Measurements from ENCODE around the gene TOM1L2.
A peak's percentile ranks its signal among the peaks of the same experiment; 100 is the strongest.

Gene TOM1L2

DNA sequence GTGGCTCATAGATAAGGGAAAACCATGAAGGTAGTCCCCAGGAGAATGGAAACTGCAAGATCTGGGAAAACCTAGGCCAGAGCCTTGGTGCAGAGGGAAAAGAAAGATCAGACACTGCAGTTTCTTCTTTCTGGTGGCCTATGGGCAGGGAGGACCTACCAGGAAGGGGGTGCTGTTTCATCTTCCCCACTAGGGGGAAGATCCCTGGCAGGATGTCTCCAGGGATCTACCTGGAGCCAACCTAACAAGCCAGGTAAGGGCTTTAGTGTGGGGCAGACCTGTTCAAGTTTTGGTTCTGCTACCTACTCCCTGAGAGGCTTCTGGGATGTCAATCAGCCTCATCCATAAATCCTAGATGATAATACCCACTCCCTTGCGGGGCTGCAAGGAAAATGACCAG lies 21.4 kb downstream of the TOM1L2 start:
- TF ChIP-seq, protein P1, sequence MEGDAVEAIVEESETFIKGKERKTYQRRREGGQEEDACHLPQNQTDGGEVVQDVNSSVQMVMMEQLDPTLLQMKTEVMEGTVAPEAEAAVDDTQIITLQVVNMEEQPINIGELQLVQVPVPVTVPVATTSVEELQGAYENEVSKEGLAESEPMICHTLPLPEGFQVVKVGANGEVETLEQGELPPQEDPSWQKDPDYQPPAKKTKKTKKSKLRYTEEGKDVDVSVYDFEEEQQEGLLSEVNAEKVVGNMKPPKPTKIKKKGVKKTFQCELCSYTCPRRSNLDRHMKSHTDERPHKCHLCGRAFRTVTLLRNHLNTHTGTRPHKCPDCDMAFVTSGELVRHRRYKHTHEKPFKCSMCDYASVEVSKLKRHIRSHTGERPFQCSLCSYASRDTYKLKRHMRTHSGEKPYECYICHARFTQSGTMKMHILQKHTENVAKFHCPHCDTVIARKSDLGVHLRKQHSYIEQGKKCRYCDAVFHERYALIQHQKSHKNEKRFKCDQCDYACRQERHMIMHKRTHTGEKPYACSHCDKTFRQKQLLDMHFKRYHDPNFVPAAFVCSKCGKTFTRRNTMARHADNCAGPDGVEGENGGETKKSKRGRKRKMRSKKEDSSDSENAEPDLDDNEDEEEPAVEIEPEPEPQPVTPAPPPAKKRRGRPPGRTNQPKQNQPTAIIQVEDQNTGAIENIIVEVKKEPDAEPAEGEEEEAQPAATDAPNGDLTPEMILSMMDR (IDR thresholded peaks at IDR 0.05; ENCODE audit: low read depth, low read length) = peak; percentile 8
- no peak for DNase-seq (ENCODE audit: low read depth in 2 of 2)
- no peak overlapping the region for H3K4me3 ChIP-seq (replicated peaks in 1 of 2; ENCODE audit: low read depth in 2 of 2, low read length in 2 of 2)

DNA sequence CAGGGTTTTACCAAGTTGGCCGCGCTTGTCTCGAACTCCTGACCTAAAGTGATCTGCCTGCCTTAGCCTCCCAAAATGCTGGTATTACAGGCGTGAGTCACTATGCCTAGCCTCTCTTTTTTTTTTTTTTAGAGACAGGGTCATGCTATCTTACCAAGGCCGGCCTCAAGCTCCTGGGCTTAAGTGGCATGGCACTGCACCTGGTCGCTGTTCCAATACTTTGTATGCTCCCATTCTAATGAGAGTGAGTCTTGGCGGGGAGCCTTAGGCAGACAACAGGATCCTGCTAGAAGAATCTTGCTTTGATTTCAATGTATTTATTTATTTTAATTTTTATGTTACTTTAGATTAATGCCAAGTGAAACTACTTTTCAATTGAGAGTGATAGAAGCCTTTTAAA lies 21.9 kb downstream of the TOM1L2 start:
- DNase-seq (ENCODE audit: low read depth in 2 of 2) = no peak
- no peak overlapping the region for H3K4me3 ChIP-seq (replicated peaks in 1 of 2; ENCODE audit: low read depth in 2 of 2, low read length in 2 of 2)
- TF ChIP-seq, protein P1 (IDR thresholded peaks at IDR 0.05; ENCODE audit: low read depth, low read length) = no peak

DNA sequence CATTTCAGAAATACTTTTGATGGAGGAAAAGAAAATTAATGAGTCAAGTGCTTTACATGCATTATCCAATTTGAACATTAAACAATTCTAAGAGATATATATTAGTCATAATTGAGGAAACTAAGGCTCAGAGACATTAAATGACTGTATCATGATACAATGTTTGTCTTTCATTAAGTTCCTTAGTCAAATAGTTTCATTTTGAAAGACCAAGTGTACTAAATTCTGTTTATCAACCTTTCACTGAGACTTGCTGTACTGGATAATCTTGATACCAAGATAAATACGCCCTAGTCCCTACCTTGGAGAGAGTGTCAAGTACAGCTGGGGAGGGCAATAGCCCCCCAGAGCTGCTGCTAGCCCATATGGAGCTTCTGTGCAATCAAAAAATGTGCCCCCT lies 24.2 kb downstream of the TOM1L2 start:
- DNase-seq (ENCODE audit: low read depth in 2 of 2) = peak in 1 of 2 donors; percentile 45
- no peak overlapping the region for H3K4me3 ChIP-seq (replicated peaks in 1 of 2; ENCODE audit: low read depth in 2 of 2, low read length in 2 of 2)
- TF ChIP-seq, protein P1 (IDR thresholded peaks at IDR 0.05; ENCODE audit: low read depth, low read length) = no peak

DNA sequence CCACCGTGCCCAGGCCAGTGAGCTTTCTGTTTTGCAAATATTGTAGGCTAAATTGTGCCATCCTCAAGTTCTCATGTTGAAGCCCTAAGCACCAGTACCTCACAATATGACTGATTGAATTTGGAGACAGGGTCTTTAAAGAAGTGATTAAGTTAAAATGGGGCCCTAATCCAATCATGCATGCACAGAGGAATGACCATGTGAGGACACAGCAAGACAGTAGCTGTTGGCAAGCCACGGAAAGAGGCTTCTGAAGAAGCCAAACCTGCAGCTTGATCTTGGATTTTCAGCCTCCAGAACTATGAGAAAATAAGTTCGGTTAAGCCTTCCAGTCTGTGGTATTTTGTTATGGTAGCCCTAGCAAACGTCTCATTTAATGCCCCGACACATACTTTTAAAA lies 24.9 kb downstream of the TOM1L2 start:
- TF ChIP-seq, protein P1 (IDR thresholded peaks at IDR 0.05; ENCODE audit: low read depth, low read length) = no peak
- no peak for DNase-seq (ENCODE audit: low read depth in 2 of 2)

DNA sequence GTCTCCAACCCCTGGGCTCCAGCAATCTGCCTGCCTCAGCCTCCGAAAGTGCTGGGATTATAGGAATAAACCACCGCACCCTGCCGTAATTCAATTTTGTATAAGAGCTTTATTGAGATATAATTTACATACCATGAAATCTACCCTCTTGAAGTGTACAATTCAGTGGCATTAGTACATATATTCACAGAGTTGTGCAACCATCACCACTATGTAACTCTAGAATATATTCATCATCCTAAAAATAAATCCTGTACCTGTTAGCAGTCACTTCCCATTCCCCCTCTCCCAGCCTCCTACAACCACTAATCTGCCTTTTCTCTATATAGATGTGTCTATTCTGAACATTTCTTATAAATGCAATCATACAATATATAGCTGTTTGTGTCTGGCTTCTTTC lies 26.1 kb downstream of the TOM1L2 start:
- TF ChIP-seq, protein P1 (IDR thresholded peaks at IDR 0.05; ENCODE audit: low read depth, low read length) = no peak
- no peak for DNase-seq (ENCODE audit: low read depth in 2 of 2)
- no peak overlapping the region for H3K4me3 ChIP-seq (replicated peaks in 1 of 2; ENCODE audit: low read depth in 2 of 2, low read length in 2 of 2)

More for the DNA sequence above, 24.9 kb downstream of the TOM1L2 start:
- H3K4me3 ChIP-seq (replicated peaks in 1 of 2; ENCODE audit: low read depth in 2 of 2, low read length in 2 of 2) = no peak overlapping the region

DNA sequence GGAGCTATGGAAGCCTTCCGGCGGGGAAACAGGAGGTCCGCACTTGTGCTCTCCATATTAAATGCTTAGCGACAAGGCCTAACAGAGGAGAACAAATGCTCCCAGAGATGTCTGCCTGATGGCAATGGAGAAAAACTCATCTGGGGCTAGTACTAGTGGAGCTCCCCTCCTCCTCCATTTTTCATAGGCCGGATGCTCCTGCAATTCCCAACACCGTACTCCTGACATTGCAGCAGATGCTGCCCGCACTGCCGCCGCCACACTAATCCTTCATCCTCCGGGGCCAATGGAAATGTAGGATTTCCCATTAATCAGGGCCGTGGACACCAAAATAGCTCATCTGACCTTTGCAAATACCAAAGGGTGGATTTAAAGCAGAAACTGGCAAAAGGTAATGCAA lies 27.5 kb downstream of the TOM1L2 start:
- TF ChIP-seq, protein P1 (IDR thresholded peaks at IDR 0.05; ENCODE audit: low read depth, low read length) = no peak
- no peak for DNase-seq (ENCODE audit: low read depth in 2 of 2)
- no peak overlapping the region for H3K4me3 ChIP-seq (replicated peaks in 1 of 2; ENCODE audit: low read depth in 2 of 2, low read length in 2 of 2)

DNA sequence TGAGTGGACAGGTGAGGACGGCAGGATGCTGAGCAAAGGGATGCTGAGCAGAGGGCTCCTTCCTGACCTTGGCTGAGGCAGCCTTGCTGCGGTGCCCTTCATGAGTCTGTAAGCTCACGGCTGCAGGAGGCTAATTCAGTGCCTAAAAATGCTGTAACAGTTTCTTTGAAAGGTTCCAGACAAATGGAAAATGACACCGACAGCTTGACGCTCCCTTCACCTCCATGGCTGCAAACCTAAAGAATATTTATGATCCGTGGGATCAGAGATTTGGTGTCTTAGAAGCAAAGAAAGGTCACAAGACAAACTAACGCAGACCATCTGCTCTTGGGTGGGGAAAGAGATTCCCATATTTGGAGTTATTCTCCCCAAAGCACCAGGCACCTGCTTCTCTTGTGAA lies 28.0 kb downstream of the TOM1L2 start:
- DNase-seq (ENCODE audit: low read depth in 2 of 2) = no peak
- H3K4me3 ChIP-seq (replicated peaks in 1 of 2; ENCODE audit: low read depth in 2 of 2, low read length in 2 of 2) = no peak overlapping the region
- TF ChIP-seq, protein P1 (IDR thresholded peaks at IDR 0.05; ENCODE audit: low read depth, low read length) = no peak

Data from cardiac fibroblast (primary cell).